Measurements from ENCODE around the gene STX17. TPM values are rescaled to one million over a fixed set of nuclear protein-coding genes. Genes with fewer than 3 reads are reported as not detected.

STX17 gene
- total RNA-seq, 4 donors from 2014 or later: 24.3 to 43.1 (median 33.7) TPM

DNA sequence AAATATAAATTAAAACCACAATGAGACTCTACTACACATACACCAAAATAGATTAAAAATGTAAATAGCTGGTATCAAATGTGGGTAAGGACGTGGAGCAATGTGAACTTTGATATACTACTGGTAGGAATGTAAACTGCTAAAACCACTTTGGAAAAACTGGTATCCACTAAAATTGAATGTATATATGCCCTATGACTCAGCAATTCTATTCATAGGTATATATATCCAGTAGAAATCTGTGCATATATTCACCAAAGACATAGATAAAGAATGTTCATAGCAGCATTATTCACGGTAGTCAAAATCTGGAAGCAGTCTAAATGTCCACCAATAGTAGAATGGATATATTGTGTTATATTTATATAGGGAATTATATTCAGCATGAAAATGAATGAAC, 107.1 kb downstream of the STX17 start:
- DNase-seq (ENCODE audit: low spot score in 2 of 2): no peak
- H3K4me1 ChIP-seq: no peaks in the 10 kb centered on the region
- 67 to 68% methylated on average over 2 of the region's 2 CpGs for WGBS, 2 donors
- peaks cover 0 to 9% (median 0%) of the 10 kb centered on the region in 4 donors for H3K9me3 ChIP-seq
- no peaks in the 10 kb centered on the region for H3K27me3 ChIP-seq
- no peak overlapping the region for H3K27ac ChIP-seq
- TF ChIP-seq POLR2A (IDR thresholded peaks at IDR 0.05) (no peak), EP300 (IDR thresholded peaks at IDR 0.05) (no peak)
- TF ChIP-seq, protein P1, sequence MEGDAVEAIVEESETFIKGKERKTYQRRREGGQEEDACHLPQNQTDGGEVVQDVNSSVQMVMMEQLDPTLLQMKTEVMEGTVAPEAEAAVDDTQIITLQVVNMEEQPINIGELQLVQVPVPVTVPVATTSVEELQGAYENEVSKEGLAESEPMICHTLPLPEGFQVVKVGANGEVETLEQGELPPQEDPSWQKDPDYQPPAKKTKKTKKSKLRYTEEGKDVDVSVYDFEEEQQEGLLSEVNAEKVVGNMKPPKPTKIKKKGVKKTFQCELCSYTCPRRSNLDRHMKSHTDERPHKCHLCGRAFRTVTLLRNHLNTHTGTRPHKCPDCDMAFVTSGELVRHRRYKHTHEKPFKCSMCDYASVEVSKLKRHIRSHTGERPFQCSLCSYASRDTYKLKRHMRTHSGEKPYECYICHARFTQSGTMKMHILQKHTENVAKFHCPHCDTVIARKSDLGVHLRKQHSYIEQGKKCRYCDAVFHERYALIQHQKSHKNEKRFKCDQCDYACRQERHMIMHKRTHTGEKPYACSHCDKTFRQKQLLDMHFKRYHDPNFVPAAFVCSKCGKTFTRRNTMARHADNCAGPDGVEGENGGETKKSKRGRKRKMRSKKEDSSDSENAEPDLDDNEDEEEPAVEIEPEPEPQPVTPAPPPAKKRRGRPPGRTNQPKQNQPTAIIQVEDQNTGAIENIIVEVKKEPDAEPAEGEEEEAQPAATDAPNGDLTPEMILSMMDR (IDR thresholded peaks at IDR 0.05): no peak
- no peak overlapping the region for H3K4me3 ChIP-seq
- H3K36me3 ChIP-seq: peaks cover 0 to 79% (median 0%) of the 10 kb centered on the region in 3 donors

GRCh38 chr9:100014846-100015245, 108.4 kb downstream of the STX17 start:
- Histone ChIP-seq H3K4me3 (no peak overlapping the region), H3K27ac (no peak overlapping the region), H3K9me3 (peaks cover 0 to 9% (median 0%) of the 10 kb centered on the region in 4 donors), H3K36me3 (peaks cover 0 to 85% (median 0%) of the 10 kb centered on the region in 3 donors), H3K27me3 (no peaks in the 10 kb centered on the region), H3K4me1 (no peaks in the 10 kb centered on the region)
- no peak for TF ChIP-seq EP300 (IDR thresholded peaks at IDR 0.05)
- TF ChIP-seq, protein P1 (IDR thresholded peaks at IDR 0.05): no peak
- TF ChIP-seq POLR2A (IDR thresholded peaks at IDR 0.05): no peak
- DNase-seq (ENCODE audit: low spot score in 2 of 2): no peak

DNA sequence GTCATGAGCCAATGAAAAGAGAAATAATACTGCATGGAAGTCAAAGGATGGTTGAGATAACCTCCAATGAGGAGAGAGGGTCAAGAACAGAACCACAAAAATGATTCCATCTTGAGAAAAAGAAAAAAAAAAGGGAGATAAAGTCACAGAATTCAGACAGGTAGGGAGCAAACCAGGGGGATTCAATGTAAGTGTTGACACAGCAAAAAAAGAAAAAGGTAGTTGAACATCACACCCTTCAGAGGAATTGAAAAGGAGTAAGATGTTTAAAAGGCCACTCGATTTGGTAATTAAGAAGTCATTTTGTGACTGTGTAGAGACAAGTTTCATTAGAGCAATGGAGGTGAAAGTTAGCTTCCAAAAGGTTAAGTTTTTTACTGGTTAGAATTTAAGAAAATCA, 113.1 kb downstream of the STX17 start:
- Histone ChIP-seq H3K36me3 (peaks cover 0 to 58% (median 0%) of the 10 kb centered on the region in 3 donors), H3K27me3 (no peaks in the 10 kb centered on the region), H3K4me1 (no peaks in the 10 kb centered on the region), H3K9me3 (peaks cover 0 to under 1% (median 0%) of the 10 kb centered on the region in 4 donors), H3K27ac (no peak overlapping the region), H3K4me3 (no peak overlapping the region)
- TF ChIP-seq EP300 (IDR thresholded peaks at IDR 0.05): no peak
- TF ChIP-seq POLR2A (IDR thresholded peaks at IDR 0.05): no peak
- TF ChIP-seq, protein P1 (IDR thresholded peaks at IDR 0.05): no peak
- DNase-seq (ENCODE audit: low spot score in 2 of 2): no peak
- WGBS, 2 donors: 95 to 98% methylated on average over 1 of the region's 1 CpG

Other genes starting within 250 kb of the STX17 start
- 10 to 100 TPM in 1 of 4 donors, 1 to 10 TPM in 3; 3.0 to 12.7 (median 4.8) TPM for gene NR4A3, start 84.8 kb upstream of the STX17 start, total RNA-seq
- gene ERP44, start 192.3 kb downstream of the STX17 start, total RNA-seq: 10 to 100 TPM; 10.9 to 16.0 (median 13.4) TPM
- 10 to 100 TPM; 28.0 to 42.6 (median 35.6) TPM for gene INVS, start 192.6 kb downstream of the STX17 start, total RNA-seq

Data from tibial nerve (tissue), 4 donors.